GM12891 (cell line): ENCODE results near the gene RHO.

ENCODE experiments used
- POLR2A ChIP-seq: IDR thresholded peaks from 2 replicates; pipeline ENCODE4 v1.6.1; 2011; ENCODE audit warnings: low read depth, low read length, control low read depth
- POLR2AphosphoS5 ChIP-seq: IDR thresholded peaks from 2 replicates; pipeline ENCODE4 v1.6.1; 2011; ENCODE audit warnings: low read depth, low read length, control low read depth
- TAF1 ChIP-seq: IDR thresholded peaks from 2 replicates; pipeline ENCODE4 v1.6.1; 2011; ENCODE audit warnings: low read depth, low read length, control low read depth

DNA sequence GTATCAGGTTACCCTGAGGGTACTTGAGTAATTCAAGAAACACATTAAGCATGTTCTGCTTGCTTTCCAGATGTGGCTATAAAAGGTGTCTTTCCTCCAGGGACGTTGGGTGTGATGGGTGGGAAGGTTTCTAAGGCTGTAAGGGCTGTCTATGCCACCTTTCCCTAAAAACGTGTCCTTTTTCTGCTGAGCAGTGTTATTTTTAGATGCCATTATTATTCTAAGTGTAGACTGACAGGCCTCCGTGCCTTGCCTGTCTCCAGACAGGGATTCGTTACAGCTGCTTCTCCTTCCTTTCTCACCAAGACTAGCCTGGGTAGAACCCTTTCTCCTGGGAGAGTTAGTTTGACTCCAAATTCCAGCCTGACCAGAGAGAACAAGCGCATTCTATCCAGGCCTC, 26.8 kb upstream of the RHO start:
- TF ChIP-seq POLR2AphosphoS5, result no peak
- TF ChIP-seq POLR2A, result no peak
- TF ChIP-seq TAF1, result no peak
